ENCODE measurements around the gene ADAP1.

ADAP1 gene

DNA sequence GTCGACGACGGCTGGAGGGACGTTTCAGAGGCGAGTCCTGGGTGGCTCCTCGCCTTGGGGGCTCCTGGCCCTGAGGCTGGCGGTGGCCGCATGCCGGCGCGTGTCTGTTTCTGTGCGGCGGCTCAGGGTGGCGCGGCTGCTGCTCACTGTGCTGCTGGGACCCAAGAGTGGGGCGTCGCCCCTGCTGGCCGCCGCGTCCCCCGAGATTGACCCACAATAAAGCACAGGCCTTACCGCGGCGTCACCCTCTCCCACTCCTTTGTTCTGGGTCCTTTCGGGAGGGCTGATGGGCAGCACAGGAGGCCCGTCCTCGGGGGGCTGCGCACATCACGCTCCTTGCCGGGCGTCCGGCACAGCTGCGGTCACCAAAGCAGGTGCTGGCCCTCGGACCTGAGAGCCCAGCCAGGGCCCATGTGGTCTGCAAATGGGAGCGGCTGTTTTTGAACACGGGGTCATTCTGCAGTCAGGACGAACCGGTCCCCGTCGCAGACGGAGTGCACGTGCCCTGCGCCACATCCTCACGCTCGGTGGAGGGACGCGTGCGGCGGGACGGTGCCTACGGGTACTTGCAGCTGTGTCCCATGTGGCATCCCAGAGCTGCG is 58.9 kb downstream of the ADAP1 start:
- no peak for DNase-seq (ENCODE audit: low read depth in 2 of 2)

DNA sequence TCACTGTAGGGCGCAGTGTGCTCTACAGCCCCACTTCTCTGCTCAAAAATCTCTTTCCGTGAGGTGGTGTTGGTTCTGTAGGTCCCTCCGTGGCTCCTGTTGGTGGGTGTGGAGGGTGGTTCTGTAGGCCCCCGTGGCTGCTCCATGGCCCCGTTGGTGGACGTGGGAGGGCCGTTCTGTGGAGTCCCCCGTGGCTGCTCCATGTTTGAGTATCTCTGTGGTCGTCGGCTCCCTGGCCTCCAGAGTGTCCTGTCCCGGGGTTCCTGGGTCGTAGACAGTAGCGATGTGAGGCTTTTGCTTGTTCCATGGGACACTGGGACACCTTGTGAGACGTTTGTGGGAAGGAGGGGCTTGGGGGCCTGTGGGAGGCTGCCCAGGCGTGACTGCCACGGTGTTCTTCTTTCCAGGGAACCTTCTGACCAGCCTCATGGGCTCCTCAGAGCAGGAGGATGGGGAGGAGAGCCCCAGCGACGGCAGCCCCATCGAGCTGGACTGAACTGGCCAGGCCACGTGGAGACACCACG is 59.5 kb downstream of the ADAP1 start:
- DNase-seq (ENCODE audit: low read depth in 2 of 2): no peak

DNA sequence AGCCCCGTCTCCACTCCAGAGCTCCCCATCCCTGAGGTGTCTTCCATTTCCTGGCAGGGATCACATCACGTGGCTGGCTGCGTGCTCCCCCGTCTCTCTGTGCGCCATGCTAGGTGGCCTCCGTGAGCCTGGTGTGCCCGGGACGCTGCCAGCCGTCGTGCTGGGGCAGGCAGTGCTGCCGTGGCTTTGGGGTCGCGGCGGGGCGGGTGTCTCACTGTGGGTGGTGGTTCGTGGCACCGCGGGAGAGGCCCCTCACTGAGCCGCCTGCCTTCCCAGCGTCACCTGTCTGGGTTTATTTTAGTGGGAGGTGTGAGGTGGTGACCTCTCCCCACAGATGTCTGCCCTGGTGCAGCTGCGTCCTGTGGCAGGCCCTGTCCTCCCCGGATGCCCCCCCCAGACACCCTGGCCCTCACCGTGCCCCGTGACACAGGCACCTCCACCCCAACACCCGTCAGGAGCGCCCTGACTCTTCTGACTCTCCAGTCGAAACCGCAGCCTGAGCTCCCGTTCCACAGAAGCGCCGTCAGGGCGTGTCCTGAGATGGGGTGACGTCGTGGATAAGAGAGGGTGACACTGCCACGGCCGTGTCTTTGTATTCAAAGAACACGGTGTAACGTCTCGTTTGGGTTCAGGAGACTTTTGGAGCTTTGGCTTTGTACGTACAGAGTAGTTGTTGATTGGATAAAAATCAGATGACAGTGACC is 60.2 kb downstream of the ADAP1 start:
- DNase-seq (ENCODE audit: low read depth in 2 of 2): no peak

DNA sequence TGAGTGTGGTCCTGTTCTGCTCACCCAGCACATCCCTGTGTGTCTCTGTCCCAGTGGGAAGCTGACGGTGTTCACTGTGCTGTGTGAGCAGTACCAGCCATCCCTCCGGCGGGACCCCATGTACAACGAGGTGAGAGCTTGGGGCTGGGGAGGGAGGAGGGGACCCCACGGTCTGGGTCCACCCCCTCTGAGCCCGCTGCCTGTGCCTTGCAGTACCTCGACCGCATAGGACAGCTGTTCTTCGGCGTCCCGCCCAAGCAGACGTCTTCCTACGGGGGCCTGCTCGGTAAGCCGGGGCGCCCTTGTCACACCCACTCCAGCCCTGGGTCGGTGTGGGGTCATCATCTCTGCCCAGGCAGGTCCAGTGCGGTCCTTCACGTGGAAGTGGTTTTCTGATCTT is 60.8 kb downstream of the ADAP1 start:
- DNase-seq (ENCODE audit: low read depth in 2 of 2): no peak

DNA sequence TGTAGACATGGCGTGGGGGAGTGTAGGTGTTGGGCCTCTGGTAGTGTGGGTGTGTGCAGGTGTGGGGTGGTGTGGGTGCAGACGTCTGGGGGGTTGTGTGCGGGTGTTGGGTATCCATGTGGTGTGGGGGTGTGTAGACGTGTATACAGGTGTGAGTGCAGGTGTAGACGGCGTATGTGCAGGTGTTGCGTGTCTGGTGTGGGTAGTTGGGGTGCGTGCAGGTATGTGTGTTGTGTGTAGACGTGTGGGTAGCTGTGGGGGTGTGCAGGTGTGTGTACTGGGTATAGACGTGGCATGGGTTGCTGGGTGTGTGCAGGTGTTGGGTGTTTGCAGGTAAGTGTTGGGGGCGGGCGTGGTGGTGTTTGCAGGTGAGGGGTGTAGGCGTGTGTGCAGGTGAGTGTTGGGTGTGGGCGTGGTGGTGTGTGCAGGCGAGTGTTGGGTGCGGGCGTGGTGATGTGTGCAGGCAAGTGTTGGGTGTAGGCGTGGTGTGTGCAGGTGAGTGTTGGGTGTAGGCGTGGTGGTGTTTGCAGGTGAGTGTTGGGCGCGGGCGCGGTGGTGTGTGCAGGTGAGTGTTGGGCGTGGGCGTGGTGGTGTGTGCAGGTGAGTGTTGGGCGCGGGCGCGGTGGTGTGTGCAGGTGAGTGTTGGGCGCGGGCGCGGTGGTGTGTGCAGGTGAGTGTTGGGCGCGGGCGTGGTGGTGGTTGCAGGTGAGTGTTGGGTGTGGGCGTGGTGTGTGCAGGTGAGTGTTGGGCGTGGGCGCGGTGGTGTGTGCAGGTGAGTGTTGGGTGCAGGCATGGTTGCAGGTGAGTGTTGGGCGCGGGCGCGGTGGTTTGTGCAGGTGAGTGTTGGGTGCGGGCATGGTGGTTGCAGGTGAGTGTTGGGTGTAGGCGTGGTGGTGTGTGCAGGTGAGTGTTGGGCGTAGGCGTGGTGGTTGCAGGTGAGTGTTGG is 61.6 kb downstream of the ADAP1 start:
- no peak for DNase-seq (ENCODE audit: low read depth in 2 of 2)

DNA sequence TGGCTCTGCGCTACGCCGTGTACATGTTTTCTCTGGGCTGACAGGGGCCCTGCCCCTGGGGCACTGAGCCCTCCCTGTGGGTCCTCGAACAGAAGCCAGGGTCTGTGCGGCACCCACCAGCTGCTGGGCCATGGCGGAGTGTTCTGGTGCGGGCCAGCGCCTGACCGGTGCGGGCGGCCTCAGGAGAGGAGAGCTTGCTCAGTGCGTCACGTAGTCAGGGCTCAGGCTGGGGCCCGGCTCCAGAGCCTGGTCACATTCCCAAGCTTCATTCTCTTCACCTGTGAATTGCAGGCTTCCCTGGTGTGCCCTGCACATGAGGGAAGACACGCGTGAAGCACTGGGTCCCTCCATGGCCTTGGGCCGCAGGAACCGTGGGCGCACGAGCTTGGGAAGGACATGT is 62.7 kb downstream of the ADAP1 start:
- DNase-seq (ENCODE audit: low read depth in 2 of 2): no peak

DNA sequence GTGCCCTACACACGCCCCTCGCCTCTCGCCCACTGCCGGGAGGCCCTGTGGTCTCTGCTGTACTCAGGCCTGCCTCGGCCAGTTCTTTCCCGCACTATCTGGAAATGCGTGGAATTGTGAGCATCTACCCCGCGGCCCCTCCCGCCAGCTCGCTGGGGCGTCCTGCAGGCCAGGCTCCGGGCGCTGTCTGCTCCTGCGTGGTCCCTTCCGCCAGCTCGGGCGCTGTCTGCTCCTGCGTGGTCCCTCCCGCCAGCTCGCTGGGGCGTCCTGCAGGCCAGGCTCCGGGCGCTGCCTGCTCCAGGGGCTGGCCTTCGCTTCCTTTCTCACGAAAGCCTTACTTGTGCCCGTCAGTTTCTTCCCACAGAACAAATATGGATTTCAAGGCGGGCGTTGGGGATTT is 63.2 kb downstream of the ADAP1 start:
- DNase-seq (ENCODE audit: low read depth in 2 of 2): no peak

DNA sequence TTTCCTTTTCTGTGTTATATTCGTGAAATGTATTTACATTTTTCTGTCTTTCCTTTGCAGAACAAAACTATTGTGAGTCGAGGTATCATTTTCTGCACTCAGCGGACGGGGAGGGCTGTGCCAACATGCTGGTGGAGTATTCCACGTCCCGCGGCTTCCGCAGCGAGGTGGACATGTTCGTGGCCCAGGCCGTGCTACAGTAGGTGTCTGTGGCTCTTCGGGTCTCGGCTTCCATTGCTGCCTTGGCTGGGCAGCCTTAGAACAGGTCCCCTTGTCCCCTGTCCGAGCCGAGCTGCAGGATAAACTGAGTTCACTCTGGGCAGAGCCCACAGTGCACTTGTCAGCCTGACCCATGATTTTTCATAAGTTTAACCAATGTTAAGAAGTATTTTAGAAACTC is 63.6 kb downstream of the ADAP1 start:
- DNase-seq (ENCODE audit: low read depth in 2 of 2): no peak

DNA sequence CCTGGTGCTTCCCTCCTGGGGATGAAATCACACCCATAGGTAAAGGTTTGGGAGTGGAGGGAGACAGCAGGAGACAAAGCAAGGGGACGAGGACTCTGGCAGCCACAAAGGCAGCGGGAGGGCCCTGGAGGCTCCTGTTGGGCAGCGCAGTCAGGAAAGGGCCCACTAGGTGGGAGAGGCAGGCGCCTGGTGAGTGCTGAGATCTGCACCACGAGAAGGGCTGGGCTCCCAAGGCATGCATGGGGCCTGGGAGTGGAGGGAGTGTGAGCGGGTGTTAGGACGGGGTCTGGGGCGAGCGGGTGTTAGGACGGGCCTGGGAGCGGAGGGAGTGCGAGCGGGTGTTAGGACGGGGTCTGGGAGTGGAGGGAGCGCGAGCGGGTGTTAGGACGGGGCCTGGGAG is 65.1 kb downstream of the ADAP1 start:
- DNase-seq (ENCODE audit: low read depth in 2 of 2): no peak

DNA sequence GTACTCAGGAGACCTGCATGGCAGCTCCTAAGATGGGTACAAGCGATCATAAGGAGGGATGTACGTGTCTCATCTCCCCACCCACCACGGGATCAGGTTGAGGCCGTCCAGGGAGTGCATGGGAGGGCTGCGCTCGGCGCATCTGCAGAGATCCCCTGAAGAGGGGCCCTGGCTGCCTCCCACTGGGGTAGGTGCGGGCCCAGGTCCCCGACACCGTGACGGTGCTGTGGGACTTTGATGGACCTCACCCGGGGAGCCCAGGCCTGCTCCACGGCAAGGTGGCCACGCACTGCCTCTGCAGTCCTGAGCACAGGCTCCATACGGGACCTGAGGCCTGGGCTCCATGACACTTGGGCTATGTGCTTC is 65.5 kb downstream of the ADAP1 start:
- no peak for DNase-seq (ENCODE audit: low read depth in 2 of 2)

DNA sequence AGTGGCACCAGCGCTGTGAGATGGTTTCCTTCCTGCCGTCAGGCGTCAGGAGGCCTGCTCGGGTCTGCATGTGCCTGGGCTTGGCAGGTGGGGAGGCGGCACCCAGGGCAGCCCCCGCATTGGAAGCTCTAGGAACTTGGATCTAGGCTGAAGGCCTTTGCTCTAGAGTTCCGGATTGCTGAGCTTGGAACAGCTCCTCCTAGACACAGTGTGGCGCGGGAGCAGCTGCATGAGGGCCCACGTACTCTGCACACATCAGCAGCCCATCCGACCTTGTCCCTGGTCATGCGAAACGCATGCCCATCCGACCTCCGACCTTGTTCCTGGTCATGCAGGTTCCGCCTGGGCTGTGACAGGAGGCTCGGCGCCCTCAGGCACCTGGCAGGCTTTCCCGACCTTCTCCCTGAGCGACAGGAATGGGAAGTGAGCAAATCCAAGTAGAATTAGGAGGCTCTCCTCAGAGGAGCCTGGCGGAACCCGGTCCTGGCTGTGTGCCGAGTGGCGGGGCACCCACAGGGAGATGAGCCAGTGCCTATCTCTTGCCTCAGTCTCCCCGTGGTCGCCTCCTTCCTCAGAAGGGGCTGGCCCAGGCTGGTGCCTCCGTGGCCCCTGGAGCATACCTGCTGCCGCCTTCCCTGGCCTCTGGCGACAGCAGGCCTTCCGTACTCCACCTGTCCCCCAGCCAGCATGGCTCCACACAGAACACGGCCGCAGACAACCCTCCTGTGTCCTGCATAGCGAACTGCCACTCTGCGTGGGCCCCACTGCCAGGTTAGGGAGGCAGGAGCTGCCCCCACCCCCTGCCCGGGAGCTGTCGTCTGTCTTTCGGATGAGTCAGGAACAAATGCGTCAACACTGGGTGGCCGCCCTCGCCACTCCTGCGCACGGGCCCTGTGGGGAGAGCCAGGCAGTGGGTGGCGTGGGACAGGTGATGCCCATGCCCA is 66.1 kb downstream of the ADAP1 start:
- DNase-seq (ENCODE audit: low read depth in 2 of 2): no peak

DNA sequence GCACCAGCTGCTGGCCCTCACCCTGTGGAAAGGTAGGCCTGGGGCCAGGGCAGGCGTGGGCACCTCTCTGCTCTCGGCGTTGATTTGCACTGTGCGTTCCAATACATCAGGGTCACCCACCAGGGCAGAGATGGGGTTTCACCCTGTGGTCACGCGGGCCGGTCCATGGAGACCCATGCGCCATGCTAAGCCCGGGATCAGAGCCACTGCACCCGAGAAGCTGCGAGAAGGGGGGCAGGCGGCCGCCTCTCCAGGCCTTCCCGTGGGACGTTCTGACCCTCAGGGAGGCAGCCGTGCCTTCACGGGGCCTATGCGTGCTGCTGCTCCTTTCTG is 67.0 kb downstream of the ADAP1 start:
- DNase-seq (ENCODE audit: low read depth in 2 of 2): no peak

DNA sequence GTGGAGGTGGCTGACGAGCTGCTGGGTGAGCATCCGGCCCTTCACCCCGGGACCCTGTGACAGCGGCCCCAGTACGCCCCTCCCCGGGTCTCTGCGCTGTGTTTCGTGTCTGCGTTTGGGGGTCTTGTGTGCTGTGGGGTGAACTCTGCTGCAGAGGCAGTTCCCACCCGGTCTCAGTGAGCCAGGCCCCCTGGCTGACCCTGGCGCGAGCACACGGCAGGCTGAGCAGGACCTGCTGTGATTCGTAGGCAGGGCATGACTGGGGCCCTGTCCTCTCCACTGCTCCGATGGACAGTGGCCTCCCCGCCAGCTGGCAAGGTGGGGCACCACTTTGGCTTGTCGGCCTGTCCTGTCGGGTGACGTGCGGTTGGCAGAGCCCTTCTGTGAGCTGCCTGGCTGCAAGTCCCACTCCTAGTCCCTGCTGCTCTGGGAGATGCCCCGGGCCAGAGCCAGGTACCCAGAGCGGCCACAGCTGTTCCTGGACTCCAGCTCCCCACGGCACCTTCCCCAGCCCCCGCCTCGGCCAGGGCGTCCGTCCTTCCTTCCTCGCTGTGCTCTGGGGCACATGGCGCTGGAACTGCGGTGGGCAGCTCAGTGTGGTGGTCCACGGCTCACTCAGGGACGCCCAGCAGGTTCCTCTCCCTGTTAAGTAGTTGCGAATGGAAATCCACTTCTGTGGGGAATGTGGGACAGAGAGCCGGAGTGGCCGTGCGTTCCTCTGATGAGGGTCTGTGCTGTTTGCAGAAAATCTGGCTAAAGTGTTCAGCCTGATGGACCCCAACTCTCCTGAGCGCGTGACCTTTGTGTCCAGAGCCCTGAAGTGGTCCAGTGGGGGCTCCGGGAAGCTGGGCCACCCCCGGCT is 67.6 kb downstream of the ADAP1 start:
- no peak for DNase-seq (ENCODE audit: low read depth in 2 of 2)

DNA sequence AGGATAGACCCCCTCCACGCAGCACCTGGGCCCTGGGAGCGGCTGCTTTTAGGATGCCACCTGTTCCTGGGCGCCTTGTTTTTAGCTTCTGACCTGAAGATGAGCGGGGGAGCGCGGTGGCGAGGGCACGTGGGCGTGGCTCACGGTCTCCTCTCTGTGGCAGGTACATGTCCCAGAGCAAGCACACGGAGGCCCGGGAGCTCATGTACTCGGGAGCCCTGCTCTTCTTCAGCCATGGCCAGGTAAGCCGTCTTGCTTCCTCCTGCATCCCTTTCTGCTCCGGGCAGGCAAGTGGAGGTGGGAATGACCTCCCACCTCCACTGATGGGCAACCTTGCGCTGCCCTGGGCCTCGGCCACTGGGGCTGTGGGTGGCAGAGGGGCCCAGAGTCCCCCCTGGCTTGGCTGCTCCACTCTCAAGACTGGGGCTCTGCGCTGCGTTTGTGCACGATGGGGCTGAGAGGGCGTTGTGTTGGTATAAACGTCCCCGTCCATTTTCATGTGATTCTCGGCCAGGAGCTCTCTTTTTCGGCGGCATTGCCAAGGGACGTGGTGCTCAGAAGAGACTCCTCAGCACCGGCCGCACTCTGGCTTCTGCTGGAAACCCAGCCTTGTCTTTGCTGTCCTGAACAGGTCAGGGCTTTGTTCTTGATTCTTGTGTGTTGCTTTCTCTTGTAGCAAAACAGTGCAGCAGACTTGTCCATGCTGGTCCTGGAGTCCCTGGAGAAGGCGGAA is 68.4 kb downstream of the ADAP1 start:
- DNase-seq (ENCODE audit: low read depth in 2 of 2): no peak

DNA sequence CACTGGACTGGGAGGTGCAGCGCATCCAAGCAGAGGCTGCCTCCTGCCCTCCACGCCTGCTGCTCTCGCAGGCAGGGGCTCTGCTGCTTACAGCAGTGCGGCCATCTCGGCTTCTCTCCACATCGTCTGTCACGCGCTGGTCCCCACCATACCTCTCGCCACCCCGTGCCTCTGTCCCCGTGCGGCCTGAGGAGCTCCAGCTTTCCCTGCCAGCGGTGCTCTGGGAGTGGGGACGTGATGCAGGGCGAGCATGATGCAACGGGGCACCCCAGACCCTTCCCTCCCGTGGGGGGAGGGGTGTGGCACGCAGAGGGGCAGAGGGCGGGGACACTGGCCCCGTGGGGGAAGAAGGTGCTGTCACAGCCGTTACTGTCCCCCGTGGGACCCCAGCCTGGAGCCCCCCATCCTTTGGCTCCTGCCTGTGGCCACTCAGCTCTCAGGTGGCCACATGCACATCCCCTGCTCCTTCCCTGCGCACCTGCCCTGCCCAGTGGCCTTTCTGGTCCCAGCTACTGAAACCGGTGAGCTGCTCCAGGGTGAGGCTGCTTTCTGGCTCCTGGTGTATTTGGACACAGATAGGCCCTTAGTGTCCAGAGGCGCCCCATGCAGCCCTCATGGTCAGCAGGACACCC is 69.1 kb downstream of the ADAP1 start:
- DNase-seq (ENCODE audit: low read depth in 2 of 2): no peak

DNA sequence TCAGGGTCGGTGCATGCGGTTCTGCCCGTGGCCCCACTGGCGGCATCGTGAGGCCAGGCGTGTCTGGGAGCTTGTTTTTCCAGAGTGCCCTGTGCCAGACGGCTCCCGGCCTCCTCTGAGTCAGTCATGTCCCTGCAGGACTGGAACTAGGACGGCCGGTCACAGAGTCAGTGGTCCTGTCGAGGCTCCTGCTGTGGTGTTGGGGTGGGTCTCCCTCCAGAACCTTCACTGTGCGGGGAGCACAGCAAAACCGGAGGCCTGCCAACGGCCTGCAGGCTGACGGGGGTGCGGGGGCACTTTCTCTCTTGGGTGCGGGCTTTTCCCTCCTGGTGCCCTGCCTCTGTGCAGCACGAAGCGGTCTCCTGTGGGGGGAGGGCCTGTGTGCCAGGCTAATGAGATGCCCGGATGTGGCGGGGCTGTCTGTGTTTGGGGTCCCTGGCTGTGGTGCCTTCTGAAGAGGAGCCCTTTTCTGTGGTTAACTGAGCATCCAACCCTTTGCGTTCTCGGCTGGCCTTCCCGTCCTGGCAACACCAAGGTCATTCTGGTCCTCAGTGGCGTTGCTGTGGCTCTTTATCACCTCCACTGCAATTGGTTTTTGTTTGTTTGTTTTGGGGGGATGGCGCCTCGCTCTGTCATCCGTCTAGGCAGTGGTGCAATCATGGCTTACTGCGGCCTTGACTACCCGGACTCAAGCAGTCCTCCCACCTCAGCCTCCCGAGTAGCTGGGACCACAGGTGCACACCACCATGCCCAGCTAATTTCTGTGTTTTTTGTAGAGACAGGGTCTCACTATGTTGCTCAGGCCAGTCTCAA is 70.1 kb downstream of the ADAP1 start:
- DNase-seq (ENCODE audit: low read depth in 2 of 2): no peak

DNA sequence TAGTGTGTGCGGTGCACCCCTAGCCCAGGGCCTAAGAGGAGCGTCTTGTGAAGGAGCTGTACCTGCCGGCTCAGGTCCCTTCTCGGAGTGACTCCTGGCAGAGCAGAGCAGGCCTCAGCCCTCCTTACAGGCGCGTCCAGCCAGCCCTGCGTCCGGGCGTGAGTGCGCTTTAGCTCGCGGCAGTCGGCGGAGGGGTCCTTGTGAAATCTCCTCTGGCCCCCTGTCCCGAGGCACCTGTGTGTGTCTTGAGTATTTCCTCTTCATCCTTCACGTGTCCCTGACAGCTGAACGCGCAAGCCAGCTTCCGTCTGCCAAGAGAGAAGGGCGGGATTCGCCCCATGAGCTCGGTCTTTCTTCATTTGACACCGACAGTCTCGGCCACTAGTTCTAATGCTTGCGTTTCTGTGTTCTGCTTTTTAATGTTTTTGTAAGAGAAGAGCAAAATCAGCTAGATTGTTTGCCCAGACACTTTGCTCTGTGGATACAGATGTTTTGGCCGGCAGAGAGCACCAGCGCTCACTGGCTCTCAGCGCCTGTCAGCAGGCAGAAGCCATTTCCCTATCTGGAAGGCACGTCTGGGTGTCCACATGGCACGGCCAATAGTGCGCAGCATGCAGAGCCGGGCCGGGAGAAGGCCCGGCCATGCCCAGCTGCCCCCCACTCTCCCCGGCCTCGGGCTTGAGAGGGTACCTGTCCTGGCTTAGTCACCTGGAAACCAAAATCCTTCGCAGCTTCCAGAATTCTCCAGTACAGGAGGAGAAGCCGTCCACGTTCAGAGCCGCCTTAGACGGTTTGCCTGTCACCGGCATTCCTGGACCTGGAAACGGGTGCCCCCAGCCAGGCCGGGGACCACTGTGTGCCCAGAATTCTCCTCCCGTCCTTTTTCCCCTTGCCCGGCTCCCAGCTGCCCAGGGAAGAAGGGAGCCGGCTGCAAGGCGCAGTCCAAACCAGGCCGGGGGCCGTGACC is 71.1 kb downstream of the ADAP1 start:
- DNase-seq (ENCODE audit: low read depth in 2 of 2): no peak

Data from stimulated activated CD4-positive, alpha-beta T cell treated with anti-CD3 and anti-CD28 coated beads, Interleukin-4, amount 100 ng/mL, for 48 hours (primary cell).